HG02588 (cell line): ENCODE data around the gene ANAPC2.
"Not testable (repeated sequence)": the region's sequence is repeated elsewhere in the genome, so short reads cannot be mapped to it uniquely, and the experiment has no call there.

ENCODE experiments used
- ATAC-seq: cut with Tn5 transposase; IDR thresholded peaks from one replicate; pipeline ENCODE4 v1.9.1; 2021; ENCODE audit warnings: mild to moderate bottlenecking, moderate library complexity; ENCODE audit not compliant: unreplicated experiment

ANAPC2 gene

GRCh38 chr9:137148661-137149060, 39.7 kb downstream of the ANAPC2 start:
- no peak for ATAC-seq

DNA sequence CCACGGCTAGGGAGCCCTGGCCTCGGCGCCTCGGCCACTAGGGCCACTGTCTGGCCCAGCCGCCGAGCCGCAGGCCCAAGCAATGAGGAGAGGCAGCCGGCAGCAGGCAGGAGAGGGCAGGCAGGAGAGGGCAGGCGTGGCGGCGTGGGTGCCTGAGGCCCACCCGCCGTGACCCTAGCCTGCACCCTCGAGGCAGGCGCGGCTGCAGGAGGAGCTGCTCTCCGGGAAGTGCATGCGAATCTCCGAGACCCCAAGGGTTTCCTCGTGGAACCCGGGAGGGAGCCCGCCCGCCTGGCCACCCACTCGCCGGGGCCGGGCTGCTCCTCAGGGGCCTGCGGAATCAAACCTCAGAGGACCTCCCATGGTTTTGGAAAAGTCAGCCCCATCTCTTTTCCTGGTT, 40.1 kb downstream of the ANAPC2 start:
- ATAC-seq, result no peak

DNA sequence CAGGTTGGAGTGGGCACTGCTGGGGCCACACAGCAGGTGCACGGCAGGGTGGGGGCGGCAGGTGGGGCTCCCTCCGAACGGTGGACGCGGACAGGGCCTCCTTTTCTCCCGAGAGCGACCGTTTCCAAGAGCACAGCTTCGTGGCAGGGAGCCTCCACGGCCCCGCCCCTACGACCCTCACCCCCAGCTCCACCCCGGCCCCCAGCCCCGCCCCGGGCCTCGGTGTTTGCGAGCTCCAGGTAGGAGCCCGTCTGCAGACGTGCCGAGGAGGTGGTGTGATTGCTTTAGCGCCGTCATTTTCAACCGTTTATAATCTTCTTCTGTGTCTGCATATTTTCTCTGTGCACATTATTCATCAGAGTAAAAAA, 40.6 kb downstream of the ANAPC2 start:
- no peak for ATAC-seq

GRCh38 chr9:137147091-137147792, 41.1 kb downstream of the ANAPC2 start:
- no peak for ATAC-seq

DNA sequence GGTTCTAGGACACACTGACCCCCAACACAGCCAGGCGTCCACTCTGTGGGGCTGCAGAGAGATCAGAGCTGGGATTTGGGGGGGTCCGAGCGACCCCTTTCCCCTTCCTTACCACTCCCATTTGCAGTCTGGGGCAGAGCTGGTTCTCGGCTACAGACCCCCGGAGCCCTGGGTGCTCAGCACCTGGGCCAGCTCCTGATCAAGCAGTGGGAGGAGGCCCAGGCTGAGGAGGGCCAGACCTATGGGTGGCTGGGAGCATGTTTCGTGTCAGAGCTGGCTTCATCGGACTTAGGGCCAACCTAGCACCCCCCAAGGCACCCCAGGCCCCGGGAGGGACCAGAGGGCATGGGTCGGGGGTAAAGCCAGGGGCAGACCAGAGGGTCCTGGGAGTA, 41.8 kb downstream of the ANAPC2 start:
- no peak for ATAC-seq

- no peak for ATAC-seq
Observed at GRCh38 chr9:137145731-137146526, 42.4 kb downstream of the ANAPC2 start.

GRCh38 chr9:137143459-137143858, 44.9 kb downstream of the ANAPC2 start:
- no peak for ATAC-seq

GRCh38 chr9:137141976-137142936, 46.1 kb downstream of the ANAPC2 start:
- no peak for ATAC-seq

DNA sequence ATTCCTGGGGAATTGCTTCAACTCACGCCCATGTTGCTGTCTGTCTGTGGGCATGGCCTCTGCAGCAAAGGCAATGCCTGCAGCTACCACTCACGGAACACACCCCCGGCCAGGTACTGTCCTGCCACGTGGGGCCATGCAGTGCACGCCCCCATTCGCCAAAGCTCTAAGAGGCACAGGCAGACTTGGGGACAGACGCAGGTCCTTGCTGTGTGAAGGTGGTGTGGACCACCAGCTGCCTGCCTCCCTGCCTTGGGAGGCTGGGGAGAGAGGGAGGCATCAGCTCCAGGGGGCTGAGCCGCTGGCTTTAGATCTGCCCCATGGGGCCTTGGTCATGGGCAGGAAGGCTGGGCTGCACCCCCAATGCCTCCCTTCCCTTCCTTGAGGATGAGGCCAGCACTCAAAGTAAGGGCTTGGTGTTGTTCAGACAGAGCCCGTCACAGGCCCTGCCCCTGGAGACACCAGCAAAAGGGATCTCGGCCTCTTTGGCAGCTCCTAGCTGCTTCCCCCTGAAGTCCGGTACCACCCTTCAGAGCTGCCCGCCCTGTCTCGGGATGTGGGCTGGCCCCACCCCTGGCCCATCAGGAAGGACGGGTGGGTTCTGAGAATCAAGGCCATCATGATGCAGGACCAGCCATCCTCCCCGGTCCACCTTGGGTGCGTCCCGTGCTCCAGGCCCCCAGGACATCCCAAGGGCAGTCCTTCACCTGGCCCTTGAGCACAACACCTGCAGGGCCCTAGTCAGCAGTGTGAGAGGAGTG, 47.1 kb downstream of the ANAPC2 start:
- ATAC-seq, result no peak

GRCh38 chr9:137140151-137141012, 48.0 kb downstream of the ANAPC2 start:
- no peak for ATAC-seq

- no peak for ATAC-seq
Observed at GRCh38 chr9:137139468-137140150, 48.8 kb downstream of the ANAPC2 start.

- ATAC-seq, result no peak
Observed at GRCh38 chr9:137138722-137139467, 49.5 kb downstream of the ANAPC2 start, which contains the start of gene GRIN1. GRIN1 (plus strand) TSS chr9:137139154; CDS start chr9:137139487, 333 bp downstream.

GRCh38 chr9:137138058-137138721, 50.2 kb downstream of the ANAPC2 start:
- ATAC-seq, result no peak

DNA sequence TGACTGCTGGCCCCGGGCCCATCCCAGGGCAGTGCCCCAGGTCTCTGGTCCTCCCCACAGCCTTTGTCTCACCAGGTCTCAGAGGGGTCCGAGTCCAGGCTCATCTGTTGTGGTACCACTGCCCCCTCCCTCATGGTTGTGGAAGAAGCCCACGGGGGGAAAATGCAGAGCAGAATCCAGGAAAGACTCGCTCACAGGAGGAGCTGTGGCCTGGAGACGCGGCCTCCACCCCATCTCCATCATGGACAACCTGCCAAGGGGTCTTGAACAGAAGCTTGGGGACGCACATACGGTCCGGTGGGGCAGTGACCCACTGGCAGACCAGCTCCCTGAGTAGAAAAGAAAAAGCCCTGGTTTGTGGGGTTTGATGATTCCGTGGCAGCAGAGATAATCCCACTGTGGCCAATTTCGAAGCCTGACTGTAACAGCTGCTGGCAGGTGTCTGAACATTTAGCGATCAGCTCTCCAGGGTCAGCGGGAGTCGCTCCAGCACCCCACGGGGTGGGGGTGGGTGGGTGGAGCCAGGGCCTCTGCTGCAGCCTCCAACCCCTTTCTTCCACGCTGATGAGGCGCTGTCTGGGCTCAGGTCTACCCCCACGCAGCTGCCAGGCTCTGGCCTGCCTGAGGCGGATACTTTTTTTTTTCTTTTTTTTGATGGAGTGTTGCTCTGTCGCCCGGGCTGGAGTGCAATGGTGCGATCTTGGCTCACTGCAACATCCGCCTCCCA, 51.3 kb downstream of the ANAPC2 start:
- no peak for ATAC-seq

DNA sequence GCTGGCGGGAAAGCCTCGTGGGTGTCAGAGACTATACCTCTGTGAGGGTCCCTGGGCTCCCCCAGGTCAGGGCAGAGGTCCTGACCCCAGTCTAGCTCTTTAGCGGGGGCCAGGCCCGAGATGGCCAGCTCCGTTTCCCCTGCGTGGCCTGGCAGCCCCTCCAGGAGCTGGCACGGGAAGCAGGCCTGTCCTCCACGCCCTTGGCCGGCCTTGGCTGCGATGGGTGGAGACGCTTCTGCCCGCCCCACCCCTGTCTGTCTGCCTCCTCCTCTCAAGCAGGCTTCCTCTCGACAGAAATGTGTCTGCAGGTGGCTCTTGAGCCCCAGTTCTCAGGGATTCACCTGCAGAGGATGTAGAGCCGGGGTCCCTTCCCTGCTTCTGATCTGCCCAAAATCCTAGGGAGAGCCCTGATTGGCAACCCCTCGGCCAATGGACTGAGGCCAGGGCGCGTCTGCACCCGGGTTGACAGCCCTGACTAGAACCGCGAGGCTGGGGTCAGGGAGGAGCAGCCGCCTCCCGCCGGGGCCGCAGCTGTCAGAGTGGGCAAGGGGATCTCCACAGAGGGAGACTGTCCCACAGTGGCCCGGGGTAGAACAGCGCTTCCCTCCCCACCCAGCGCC, 52.0 kb downstream of the ANAPC2 start:
- no peak for ATAC-seq

DNA sequence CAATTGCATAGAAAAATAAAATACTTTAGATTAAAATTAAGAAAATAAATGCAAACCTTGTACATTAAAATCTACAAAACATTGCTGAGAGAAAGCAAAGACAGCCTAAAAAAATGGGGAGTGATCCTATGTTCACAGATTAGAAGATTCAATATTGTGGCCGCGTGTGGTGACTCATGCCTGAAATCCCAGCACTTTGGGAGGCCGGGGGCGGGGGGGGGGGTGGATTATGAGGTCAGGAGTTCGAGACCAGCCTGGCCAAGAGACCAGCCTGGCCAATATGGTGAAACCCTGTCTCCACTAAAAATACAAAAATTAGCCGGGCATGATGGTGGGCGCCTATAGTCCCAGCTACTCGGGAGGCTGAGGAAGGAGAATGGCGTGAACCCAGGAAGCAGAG, 53.2 kb downstream of the ANAPC2 start:
- ATAC-seq, result not testable (repeated sequence)

GRCh38 chr9:137134191-137134590, 54.2 kb downstream of the ANAPC2 start:
- ATAC-seq, result no peak
